Hematopoietic multipotent progenitor cell treated with erythropoietin and hydrocortisone succinate and interleukin-3 and kit ligand, for 15 days (in vitro differentiated cells): Measurements from ENCODE around the gene WNT3A.

Experiments
- DNase-seq: peaks from one replicate; pipeline ENCODE4 v3.0.0-alpha.2; 2015; ENCODE audit warnings: low spot score

WNT3A gene

GRCh38 chr1:228031276-228031995, 24.6 kb downstream of the WNT3A start:
- DNase-seq: no peak

GRCh38 chr1:228032041-228032440, 25.2 kb downstream of the WNT3A start:
- DNase-seq: no peak

- DNase-seq: no peak
Measured at GRCh38 chr1:228033376-228033775, 26.6 kb downstream of the WNT3A start.

GRCh38 chr1:228034954-228035837, 28.4 kb downstream of the WNT3A start:
- DNase-seq: no peak

- DNase-seq: no peak
Measured at GRCh38 chr1:228035844-228036243, 29.0 kb downstream of the WNT3A start.

- DNase-seq: no peak
Measured at GRCh38 chr1:228036701-228037231, 30.0 kb downstream of the WNT3A start.

- DNase-seq: no peak
Measured at GRCh38 chr1:228037401-228038386, 30.9 kb downstream of the WNT3A start.

- DNase-seq: no peak
Measured at GRCh38 chr1:228038387-228039005, 31.7 kb downstream of the WNT3A start.

GRCh38 chr1:228039006-228039903, 32.5 kb downstream of the WNT3A start:
- no peak for DNase-seq

- no peak for DNase-seq
Measured at GRCh38 chr1:228039986-228040385, 33.2 kb downstream of the WNT3A start.

GRCh38 chr1:228041316-228041715, 34.5 kb downstream of the WNT3A start:
- DNase-seq: no peak

GRCh38 chr1:228042508-228042907, 35.7 kb downstream of the WNT3A start:
- no peak for DNase-seq

GRCh38 chr1:228043281-228043848, 36.6 kb downstream of the WNT3A start:
- no peak for DNase-seq

GRCh38 chr1:228044961-228045360, 38.2 kb downstream of the WNT3A start:
- no peak for DNase-seq

- no peak for DNase-seq
Measured at GRCh38 chr1:228045405-228045804, 38.6 kb downstream of the WNT3A start.

- no peak for DNase-seq
Measured at GRCh38 chr1:228045871-228046270, 39.1 kb downstream of the WNT3A start.

- no peak for DNase-seq
Measured at GRCh38 chr1:228046421-228047182, 39.8 kb downstream of the WNT3A start.

- DNase-seq: no peak
Measured at GRCh38 chr1:228047183-228047466, 40.3 kb downstream of the WNT3A start.

- DNase-seq: no peak
Measured at GRCh38 chr1:228048120-228048519, 41.3 kb downstream of the WNT3A start.
